HG03039 (cell line): Measurements from ENCODE around the gene VPS13C.

Source experiments
- ATAC-seq: cut with Tn5 transposase; IDR thresholded peaks from one replicate; pipeline ENCODE4 v1.9.1; 2021; ENCODE audit warnings: mild to moderate bottlenecking, moderate library complexity; ENCODE audit not compliant: unreplicated experiment

VPS13C gene, protein sequence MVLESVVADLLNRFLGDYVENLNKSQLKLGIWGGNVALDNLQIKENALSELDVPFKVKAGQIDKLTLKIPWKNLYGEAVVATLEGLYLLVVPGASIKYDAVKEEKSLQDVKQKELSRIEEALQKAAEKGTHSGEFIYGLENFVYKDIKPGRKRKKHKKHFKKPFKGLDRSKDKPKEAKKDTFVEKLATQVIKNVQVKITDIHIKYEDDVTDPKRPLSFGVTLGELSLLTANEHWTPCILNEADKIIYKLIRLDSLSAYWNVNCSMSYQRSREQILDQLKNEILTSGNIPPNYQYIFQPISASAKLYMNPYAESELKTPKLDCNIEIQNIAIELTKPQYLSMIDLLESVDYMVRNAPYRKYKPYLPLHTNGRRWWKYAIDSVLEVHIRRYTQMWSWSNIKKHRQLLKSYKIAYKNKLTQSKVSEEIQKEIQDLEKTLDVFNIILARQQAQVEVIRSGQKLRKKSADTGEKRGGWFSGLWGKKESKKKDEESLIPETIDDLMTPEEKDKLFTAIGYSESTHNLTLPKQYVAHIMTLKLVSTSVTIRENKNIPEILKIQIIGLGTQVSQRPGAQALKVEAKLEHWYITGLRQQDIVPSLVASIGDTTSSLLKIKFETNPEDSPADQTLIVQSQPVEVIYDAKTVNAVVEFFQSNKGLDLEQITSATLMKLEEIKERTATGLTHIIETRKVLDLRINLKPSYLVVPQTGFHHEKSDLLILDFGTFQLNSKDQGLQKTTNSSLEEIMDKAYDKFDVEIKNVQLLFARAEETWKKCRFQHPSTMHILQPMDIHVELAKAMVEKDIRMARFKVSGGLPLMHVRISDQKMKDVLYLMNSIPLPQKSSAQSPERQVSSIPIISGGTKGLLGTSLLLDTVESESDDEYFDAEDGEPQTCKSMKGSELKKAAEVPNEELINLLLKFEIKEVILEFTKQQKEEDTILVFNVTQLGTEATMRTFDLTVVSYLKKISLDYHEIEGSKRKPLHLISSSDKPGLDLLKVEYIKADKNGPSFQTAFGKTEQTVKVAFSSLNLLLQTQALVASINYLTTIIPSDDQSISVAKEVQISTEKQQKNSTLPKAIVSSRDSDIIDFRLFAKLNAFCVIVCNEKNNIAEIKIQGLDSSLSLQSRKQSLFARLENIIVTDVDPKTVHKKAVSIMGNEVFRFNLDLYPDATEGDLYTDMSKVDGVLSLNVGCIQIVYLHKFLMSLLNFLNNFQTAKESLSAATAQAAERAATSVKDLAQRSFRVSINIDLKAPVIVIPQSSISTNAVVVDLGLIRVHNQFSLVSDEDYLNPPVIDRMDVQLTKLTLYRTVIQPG (N-terminal part only)

DNA sequence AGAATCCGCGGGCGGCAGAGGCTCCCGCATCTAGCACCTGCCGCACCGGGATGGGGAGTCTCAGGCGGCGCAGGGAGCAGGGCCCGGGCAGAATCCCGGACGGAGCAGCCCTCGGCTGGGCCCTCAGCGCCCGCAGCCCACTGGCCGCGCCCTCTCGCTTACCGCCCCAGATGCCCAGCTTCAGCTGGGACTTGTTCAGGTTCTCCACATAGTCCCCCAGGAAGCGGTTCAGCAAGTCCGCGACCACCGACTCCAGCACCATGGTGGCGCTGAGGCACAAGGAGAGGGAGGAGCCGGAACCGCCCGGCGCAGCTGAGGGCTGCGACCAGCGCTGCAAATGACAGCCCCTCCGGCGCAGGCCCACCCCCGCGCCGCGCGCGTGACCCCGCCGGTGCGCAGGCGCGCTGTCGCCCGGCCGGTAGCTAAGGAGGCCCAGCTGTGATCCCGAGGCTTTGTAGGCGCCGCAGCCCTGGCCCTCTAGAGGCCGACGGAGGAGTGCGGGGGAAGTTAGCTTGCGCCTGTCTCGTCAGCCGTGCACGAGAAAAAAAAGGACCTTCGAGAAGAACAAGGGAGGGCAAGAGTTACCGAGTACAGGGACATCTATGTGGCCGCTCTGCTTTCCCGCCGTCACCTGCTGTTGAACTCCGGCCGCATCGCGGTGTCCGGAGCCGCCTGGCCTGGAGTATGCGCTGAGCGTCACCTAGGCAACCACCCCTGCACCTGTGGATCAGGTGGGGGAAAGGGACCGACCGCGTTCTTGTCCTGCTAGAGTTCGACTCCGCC, at the start of gene VPS13C:
VPS13C (minus strand) TSS at position 335 of the 783 bp plus-strand sequence; CDS start at position 262, 73 bp downstream.
- ATAC-seq: peak; percentile 84

DNA sequence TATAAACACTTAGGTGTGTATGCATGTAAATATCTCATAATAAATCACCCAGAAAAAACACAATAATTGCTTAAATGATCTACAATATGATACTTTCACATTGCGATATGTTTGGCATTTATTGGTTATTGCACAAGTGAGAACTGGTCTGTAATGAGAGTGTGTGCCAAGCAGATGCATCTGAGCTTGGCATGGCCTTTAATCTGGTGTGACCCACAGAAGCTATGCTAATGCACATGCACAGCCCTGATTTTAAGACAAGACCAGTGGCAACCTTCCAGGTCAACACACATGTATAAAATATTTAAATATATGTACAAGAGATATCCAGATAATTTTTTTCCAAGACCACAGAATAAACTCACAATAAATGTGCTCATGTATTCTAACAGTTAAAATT, 49.2 kb upstream of the VPS13C start:
- ATAC-seq: no peak

DNA sequence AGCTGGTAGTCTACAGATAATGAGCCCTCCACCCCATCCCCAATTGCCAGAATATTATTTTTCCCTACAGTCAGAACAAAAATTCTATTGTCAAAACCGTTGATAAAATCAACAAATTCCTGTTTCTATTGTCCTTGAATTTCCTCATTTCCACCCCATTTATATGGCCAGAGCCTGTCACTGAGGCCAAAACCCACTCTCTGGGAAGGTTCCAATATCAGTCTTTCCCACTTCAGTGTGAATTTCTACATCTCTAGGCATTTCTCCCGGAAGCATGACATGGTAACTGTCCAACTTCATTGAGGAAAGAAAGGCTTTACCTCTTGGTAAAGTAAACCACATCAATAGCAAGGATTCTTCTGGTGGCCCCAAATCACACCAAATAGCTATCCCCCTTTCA, 48.2 kb upstream of the VPS13C start:
- no peak for ATAC-seq

DNA sequence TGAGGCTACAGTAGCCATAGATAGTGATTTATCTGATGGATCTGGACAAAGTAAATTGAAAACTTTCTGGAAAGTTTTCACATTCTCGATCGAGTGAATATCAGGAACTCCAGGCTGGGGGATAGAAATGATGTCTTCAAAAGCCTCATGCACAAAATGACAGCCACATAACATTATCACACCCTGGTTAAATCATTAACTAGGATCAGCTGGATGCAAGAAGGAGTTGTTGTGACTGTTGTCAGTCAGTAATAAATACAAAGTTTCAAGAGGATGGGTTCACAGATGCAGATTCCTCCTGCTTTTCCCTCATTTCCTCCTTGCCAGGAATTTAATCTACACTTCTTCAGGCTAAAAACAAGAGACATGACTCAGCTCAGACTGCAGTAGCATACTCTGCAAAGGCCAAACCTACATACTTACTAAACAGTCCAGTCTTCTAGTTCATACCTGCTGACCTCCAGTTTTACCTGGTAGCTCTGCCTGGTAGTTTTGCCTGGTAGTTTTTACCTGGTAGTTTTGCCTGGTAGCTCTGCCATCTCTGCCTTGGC, 47.4 kb upstream of the VPS13C start:
- no peak for ATAC-seq

DNA sequence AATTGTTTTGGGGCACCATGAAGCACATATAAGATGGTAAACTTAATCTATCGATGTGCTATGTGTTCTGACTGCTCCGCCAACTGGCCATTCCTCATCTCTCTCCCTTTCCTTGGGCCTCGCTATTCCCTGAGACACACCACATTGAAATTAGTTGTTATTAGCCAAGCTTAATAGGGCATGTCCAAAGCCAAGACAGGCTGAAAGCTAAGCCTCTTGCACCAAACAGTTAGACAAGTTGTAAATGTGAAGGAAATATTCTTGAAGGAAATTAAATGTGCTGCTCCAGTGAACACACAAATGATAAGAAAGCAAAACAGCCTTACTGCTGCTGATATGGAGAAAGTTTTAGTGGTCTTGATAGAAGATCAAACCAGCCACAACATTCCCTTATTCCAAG, 45.8 kb upstream of the VPS13C start:
- no peak for ATAC-seq

DNA sequence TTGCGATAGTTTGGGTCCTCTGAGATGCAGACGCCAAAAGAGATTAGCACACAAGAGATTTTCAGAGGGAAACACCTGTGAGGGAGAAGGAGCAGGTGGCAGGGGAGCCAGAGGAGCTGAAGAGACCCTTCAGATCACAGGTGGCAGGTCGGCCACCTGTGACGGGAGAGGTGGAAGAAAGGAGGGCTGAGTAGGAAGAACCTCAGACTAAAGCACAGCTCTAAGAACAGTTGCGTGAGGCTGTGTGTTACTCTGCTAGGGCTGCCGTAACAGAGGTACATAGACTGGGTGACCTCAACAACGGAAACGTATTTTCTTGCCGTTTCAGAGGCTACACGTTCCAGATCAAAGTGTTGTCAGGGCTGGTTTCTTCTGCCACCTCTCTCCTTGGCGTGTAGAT, 45.0 kb upstream of the VPS13C start:
- ATAC-seq: no peak

DNA sequence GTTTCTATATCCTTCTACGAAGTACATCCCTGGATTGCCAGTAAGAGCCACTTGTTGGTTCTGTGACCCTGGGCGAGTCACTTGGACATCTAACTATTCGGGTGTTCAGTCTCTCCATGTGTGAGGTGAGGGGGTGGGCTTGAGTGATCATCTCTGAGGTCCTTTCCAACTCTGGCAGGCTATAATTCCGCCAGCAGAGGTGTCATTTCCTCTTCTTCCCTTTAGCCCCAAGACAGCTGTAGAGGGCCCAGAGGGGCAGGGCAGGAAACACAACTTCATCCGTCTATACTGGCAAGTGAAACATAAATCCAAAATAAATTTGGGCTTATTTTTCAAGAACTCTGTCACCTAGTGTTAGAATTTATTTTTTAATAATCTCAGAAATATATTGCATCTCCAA, 44.6 kb upstream of the VPS13C start:
- ATAC-seq: no peak

DNA sequence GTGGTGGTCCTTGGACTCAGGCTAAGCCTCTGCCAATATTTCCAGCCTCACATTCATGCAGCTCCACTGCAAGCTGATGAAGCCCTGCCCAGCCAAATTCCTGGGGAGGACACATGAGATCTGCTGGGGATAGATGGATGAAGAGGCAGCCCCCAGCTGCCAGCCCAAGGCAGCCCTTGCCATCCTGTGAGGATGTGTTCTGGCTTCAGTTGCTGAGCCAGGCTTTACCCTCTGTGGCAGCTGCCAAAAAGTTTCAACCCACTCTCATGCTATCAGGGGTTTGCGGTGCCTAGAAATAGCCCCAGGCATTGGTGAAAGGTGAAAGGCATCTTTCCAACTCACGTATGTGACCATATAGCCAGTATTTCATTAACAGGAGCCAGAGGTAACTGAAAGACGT, 44.2 kb upstream of the VPS13C start:
- no peak for ATAC-seq

DNA sequence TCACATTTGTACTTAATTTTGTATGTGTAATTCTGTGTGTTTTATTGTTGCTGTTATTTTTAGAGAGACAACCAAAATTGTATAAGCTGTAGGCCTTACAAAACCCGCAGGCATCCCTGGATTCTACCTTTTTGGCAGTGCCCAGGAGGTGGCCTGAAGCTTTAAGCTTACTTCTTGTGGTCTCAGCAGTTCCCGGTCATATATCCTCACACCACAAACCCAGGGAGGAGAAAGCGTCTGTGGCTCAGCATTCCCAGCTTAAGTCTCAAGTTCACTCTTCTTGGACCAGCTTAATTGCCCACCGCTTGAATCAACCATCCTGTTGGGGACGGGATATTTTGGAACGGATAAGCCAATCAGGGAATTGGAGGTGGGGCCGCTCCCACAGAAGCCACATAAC, 43.2 kb upstream of the VPS13C start:
- ATAC-seq: no peak

DNA sequence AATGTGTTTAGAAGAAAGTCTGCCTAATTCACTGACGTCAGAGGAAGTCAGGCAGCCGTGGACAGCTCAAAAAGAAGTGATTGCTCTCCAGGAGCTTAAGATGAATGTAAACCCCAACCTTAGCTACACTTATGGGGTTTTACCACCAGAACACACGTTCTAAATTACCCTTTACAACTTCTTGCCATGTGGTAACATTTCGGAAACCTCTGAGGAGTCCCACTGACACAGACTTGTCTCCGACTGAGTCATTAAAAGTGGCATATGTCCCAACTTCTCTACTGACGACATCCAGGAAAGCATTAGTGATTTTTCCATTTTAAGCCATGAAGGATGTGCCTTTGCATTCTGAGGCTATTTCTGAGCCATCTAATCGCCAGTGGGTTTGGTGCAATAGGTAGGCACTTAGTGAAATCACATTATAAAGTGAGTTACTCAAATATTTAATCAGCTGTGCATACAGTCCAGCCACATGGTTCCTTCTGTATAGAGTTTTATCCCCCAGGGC, 38.9 kb upstream of the VPS13C start:
- no peak for ATAC-seq

DNA sequence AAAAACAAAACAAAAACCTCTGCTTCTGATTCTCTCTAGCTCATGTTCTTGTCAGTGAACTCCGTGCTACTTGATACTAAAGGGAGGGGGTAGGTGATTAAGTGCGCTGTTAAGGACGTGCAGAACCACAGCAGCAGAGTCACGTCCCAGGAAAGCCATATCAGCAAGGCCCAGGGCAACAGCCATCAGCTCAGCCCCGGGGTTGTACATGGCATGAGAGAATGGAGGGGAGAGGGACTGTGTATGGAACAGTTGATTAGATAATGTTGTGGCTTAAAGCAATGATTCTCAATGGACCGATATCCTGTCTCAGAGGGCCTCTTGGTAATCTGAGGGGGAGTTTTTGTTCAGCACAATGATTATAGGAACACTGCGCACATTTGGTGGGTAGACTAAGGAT, 34.1 kb upstream of the VPS13C start:
- no peak for ATAC-seq

DNA sequence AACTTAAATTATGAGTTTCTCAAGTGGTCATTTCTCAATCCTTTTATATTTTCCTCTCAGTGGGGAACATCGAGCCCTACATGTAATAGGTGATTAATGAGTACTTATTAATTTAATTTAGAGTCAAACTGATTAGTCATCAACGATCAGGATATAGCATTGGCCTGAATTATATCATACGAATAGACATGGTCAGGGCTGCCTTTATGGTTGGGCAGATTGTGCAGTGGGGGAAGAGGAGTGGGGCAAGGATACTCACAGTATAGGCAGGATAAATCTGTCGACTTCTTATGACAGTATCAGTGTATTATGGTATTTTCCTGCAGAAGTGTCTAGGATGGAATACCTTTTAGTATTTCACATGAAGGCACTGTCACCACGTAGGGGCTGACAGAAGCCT, 33.6 kb upstream of the VPS13C start:
- ATAC-seq: no peak

DNA sequence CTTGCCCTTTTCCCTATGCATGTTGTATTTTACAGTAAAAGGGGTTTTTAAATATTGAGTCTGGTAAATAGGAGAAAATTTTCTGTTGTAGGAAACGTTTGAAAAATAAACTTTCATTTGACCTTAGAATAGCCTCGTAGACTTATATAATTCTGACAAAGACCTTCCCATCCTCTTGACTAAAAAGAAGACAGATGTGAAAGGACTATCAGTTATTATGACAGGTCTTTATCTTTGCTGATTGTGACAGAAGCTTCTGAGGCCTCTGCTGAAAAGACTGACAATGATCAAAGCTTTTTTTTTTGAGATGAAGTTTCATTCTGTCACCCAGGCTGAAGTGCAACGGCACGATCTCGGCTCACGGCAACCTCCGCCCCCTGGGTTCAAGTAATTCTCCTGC, 30.7 kb upstream of the VPS13C start:
- no peak for ATAC-seq

DNA sequence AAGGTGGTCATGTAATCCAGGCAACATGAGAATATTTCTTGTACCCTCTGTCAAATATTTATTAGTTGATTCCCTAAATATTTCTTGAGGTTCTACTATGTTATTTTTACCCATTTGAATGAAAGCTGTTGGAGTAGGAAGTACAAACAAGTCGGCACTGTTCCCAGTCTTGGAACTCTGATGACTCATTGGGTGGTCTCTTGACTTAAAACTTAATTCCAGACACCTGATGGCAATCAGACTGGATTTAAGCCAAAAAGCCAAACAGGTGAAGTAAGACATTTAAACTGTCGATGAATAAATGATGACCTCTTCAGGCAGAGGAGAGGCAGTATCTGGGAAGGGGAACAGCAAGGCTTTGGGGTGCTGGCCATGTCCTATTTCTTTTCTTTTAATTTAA, 29.4 kb upstream of the VPS13C start:
- ATAC-seq: no peak

DNA sequence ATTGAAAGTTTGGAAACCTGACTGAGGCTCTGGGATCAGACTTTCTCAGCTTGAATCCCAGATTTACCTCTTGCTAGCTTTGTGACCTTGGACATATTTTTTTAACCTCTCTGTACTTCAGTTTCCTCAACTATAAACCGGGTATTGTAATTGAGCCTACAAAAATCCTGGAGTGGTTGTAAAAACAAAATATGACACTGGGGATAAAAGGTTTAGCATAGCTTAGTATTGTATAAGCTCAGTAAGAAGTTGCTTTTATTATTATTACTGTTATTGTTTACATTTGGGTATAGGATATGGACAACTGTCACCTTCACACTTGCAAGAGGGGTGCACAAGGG, 28.1 kb upstream of the VPS13C start:
- no peak for ATAC-seq

DNA sequence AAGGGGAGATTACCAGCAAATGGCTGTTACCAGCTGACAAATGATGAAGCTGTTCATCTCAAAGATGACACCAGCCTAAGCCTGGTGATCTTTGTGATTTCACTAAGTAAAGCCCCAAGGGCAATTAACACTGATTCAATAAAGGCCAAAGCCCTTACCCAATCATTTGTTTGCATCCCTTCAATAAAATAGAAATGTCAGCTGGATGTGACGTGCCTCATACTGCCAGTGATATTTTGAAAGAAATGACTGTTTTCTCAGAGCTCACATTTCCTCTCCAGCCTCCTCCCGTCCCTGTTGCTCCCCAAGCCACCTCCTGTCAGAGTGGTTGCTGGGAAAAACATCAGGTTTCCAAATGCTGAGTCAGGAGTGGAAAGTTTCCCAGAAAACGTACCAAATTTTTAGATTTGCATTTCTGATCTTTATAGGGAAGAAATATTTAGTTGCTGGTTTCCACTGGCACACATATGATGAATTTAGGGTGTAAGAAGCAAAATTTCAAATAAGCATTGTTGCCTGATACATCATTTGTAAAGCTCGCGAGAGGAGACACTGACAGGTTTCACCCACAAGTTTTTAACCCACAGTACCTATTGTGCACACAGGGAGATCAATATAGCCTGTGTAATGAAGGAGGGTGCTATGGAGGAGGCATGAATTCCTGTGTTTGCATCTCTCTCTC, 27.6 kb upstream of the VPS13C start:
- no peak for ATAC-seq

DNA sequence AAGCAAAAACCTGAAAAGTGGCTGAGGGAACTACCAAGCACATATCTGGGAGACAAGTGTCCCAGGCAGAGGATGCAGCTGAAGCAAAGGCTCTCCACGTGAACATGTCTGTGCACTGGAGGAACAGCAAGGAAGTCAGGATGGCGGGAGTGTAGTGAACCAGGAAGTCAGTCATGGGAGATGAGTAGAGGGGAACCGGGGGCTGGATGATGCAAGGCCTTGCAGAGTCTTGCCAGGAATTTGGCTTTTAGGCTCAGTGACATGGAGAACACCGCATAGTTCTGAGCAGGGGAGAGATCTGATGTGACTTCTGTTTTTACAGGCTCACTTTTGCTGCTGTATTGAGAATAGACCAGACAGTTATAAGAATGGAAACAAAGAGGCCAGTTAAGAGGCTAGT, 25.5 kb upstream of the VPS13C start:
- no peak for ATAC-seq

DNA sequence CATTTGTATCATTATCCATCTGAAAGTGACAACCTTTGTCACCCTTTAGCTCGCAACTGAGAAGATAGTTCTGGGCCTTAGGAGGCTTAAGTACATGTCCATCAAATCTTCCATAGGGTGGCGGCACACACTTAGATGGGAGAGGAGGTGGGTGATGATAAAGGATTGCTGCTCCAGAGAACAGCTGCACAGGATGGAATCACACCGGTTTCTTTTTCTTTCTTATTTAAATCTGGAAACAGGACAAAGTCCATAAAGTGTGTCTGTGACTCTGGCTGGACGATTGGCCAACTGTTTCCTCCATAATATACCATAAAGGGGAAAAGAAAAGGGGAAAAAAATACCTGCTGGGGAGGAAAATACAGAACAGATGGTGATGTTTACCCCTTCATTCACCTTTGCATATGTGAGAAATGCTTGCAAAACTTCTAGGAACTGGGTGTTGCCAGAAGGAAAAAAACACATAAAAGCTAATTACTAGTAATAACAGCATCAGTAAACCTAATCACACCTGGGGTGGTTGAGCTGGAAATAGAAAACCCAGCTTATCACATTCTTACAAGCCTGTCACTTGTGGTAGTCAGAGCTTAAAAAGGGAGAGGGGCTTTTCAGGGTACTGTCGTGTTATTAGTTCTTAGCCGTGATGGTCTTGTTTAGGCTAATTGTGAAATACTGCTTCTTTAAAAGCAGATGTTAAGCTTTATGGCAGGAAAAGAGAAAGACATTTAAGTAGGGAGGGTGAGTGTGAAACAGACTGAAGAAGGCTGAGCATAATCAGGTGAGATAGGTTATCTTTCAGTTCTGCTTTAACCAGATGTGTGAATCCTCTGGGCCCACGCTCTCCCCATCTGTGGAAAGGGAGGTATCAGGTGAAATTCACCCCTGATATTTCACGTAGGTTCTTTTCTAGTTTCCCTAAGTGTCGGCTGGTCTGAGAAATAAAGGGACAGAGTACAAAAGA, 23.2 kb upstream of the VPS13C start:
- ATAC-seq: no peak
